Measurements from ENCODE around the gene SNRPB2. TPM values are rescaled to one million over a fixed set of nuclear protein-coding genes. Genes with fewer than 3 reads are reported as not detected.

The SNRPB2 gene
- total RNA-seq, 6 donors from 2014 or later = 7.4 to 44.4 (median 32.4) TPM

GRCh38 chr20:16740365-16741072 is 10.7 kb downstream of the SNRPB2 start:
- WGBS, 2 donors = 93 to 95% methylated on average over 6 of the region's 6 CpGs
- Histone ChIP-seq H3K9me3 (no peaks in the 10 kb centered on the region), H3K36me3 (peaks cover 18 to 71% (median 44%) of the 10 kb centered on the region in 4 donors), H3K4me1 (no peaks in the 10 kb centered on the region), H3K27ac (no peak overlapping the region), H3K4me3 (no peak overlapping the region), H3K27me3 (no peaks in the 10 kb centered on the region)
- no peak for TF ChIP-seq POLR2A (IDR thresholded peaks at IDR 0.05)
- ATAC-seq (ENCODE audit: low FRiP score in 2 of 2) = no peak
- no peak for DNase-seq

- Histone ChIP-seq H3K4me3 (no peak overlapping the region), H3K9me3 (no peaks in the 10 kb centered on the region), H3K27me3 (no peaks in the 10 kb centered on the region), H3K27ac (no peak overlapping the region), H3K4me1 (no peaks in the 10 kb centered on the region), H3K36me3 (peaks cover 13 to 33% (median 22%) of the 10 kb centered on the region in 4 donors)
- DNase-seq (no peak), ATAC-seq (ENCODE audit: low FRiP score in 2 of 2) (no peak)
- no peak for TF ChIP-seq CTCF (IDR thresholded peaks at IDR 0.05)
- TF ChIP-seq EP300 (IDR thresholded peaks at IDR 0.05) = no peak
- TF ChIP-seq POLR2A (IDR thresholded peaks at IDR 0.05) = no peak
- WGBS, 2 donors = 77 to 86% methylated on average over 3 of the region's 3 CpGs
Observed at GRCh38 chr20:16744178-16744807, 14.5 kb downstream of the SNRPB2 start.

GRCh38 chr20:16745204-16745603 is 15.4 kb downstream of the SNRPB2 start:
- H3K4me1 ChIP-seq = no peaks in the 10 kb centered on the region
- H3K27ac ChIP-seq = no peak overlapping the region
- WGBS, 2 donors = 81 to 83% methylated on average over 5 of the region's 5 CpGs
- peaks cover 5 to 24% (median 16%) of the 10 kb centered on the region in 4 donors for H3K36me3 ChIP-seq
- no peak overlapping the region for H3K4me3 ChIP-seq
- DNase-seq (no peak), ATAC-seq (ENCODE audit: low FRiP score in 2 of 2) (no peak)
- H3K27me3 ChIP-seq = no peaks in the 10 kb centered on the region
- TF ChIP-seq POLR2AphosphoS5 (IDR thresholded peaks at IDR 0.05) (no peak), CTCF (IDR thresholded peaks at IDR 0.05) (no peak), POLR2A (IDR thresholded peaks at IDR 0.05) (no peak)
- H3K9me3 ChIP-seq = no peaks in the 10 kb centered on the region

- Histone ChIP-seq H3K4me1 (no peaks in the 10 kb centered on the region), H3K9me3 (no peaks in the 10 kb centered on the region), H3K36me3 (peaks cover 0 to 3% (median 1%) of the 10 kb centered on the region in 4 donors), H3K27ac (no peak overlapping the region), H3K27me3 (no peaks in the 10 kb centered on the region), H3K4me3 (no peak overlapping the region)
- ATAC-seq (ENCODE audit: low FRiP score in 2 of 2) (peak in 1 of 2 donors; percentile 61), DNase-seq (peak in 1 of 2 donors; percentile 43)
- WGBS, 2 donors = 50 to 54% methylated on average over 3 of the region's 3 CpGs
- TF ChIP-seq CTCF (IDR thresholded peaks at IDR 0.05) (peak in 2 of 6 experiments; percentile 10 to 12), POLR2A (IDR thresholded peaks at IDR 0.05) (no peak), EP300 (IDR thresholded peaks at IDR 0.05) (no peak)
Observed at GRCh38 chr20:16747291-16747811, 17.5 kb downstream of the SNRPB2 start.

GRCh38 chr20:16748308-16748900 is 18.6 kb downstream of the SNRPB2 start, which contains the start of gene OTOR:
OTOR (plus strand) TSS chr20:16748358; CDS start chr20:16748402, 44 bp downstream.
- 84 to 85% methylated on average over 5 of the region's 5 CpGs for WGBS, 2 donors
- no peaks in the 10 kb centered on the region for H3K27me3 ChIP-seq

More at GRCh38 chr20:16748308-16748900, 18.6 kb downstream of the SNRPB2 start, which contains the start of gene OTOR:
- DNase-seq (no peak), ATAC-seq (ENCODE audit: low FRiP score in 2 of 2) (no peak)
- Histone ChIP-seq H3K9me3 (no peaks in the 10 kb centered on the region), H3K27ac (no peak within 1 kb of the TSS), H3K4me3 (no peak within 1 kb of the TSS), H3K36me3 (no peaks in the 10 kb centered on the region), H3K4me1 (no peaks in the 10 kb centered on the region)
- TF ChIP-seq EP300 (IDR thresholded peaks at IDR 0.05) (no peak), POLR2A (IDR thresholded peaks at IDR 0.05) (no peak)

Data from upper lobe of left lung (tissue), 6 donors.